Mucosa of descending colon (tissue), 3 donors: Measurements from ENCODE around the gene AEBP1. TPM values are rescaled to one million over a fixed set of nuclear protein-coding genes. Genes with fewer than 3 reads are reported as not detected.

ENCODE experiments used
- ATAC-seq: fragments of 200-7000 bp; cut with Tn5 transposase; one replicate; pipeline ENCODE4 v1.9.1; 2020; ENCODE audit warnings: mild to moderate bottlenecking, moderate library complexity
- DNase-seq, 3 donors: peaks; one replicate each; pipeline ENCODE4 v3.0.0-alpha.2; 2020
- H3K36me3 ChIP-seq: fragments of 200-600 bp; one replicate; pipeline ENCODE4 v1.8.0; 2021; ENCODE audit warnings: low read depth, mild to moderate bottlenecking
- H3K4me1 ChIP-seq: fragments of 200-600 bp; one replicate; pipeline ENCODE4 v1.8.0; 2021; ENCODE audit warnings: low read depth, mild to moderate bottlenecking
- H3K4me3 ChIP-seq: fragments of 200-600 bp; one replicate; pipeline ENCODE4 v1.8.0; 2021; ENCODE audit warnings: mild to moderate bottlenecking
- H3K9me3 ChIP-seq: fragments of 200-600 bp; one replicate; pipeline ENCODE4 v1.8.0; 2021; ENCODE audit warnings: mild to moderate bottlenecking
- CTCF ChIP-seq: fragments of 200-600 bp; IDR thresholded peaks from one replicate; pipeline ENCODE4 v1.8.0; 2022; ENCODE audit warnings: antibody characterized with exemption, mild to moderate bottlenecking
- intact Hi-C, 2 donors: fragments of 100-400 bp; cut with DNase I in 1 of 2; cut with micrococcal nuclease in 1 of 2; formaldehyde crosslinking; loops; one replicate each; pipeline versions ENCODE4 v1.11.0 to v1.11.1; 2022; cut with DNase I, micrococcal nuclease
- total RNA-seq, 3 donors: library from RNA; stranded (reverse); fragmentation: NEBNext Ultra II Directional in 2 of 3; extraction: Animal tissue kit (Norgen Biotek cat#: 25700) in 2 of 3; gene quantifications; one replicate each; pipeline versions ENCODE4 v1.2.1 to v1.2.4, GENCODE V29; 2021 to 2023
- donor health status: DM: no; HTN: no; CAD: no; lungs with moderate emphysema.
- donor health status: DM: no; HTN: no; CAD: no.
- donor health status: DM: no; HTN: yes; CAD: no.

The AEBP1 gene
- total RNA-seq, 3 donors from 2014 or later, result 14.1 to 130 (median 42.2) TPM

GRCh38 chr7:44113764-44114354 is 9.7 kb downstream of the AEBP1 start:
- TF ChIP-seq CTCF, result no peak
- no peaks in the 10 kb centered on the region for H3K36me3 ChIP-seq
- intact Hi-C loops, result no loop called here
- H3K4me3 ChIP-seq, result no peak overlapping the region
- H3K4me1 ChIP-seq, result no peaks in the 10 kb centered on the region
- ATAC-seq (no peak), DNase-seq (no peak)
- H3K9me3 ChIP-seq, result no peaks in the 10 kb centered on the region

- DNase-seq (no peak), ATAC-seq (no peak)
- Histone ChIP-seq H3K36me3 (no peaks in the 10 kb centered on the region), H3K4me3 (no peak overlapping the region), H3K9me3 (no peaks in the 10 kb centered on the region), H3K4me1 (no peaks in the 10 kb centered on the region)
- no peak for TF ChIP-seq CTCF
- intact Hi-C loops, result no loop called here
Measured at GRCh38 chr7:44114586-44115310, 10.6 kb downstream of the AEBP1 start.

GRCh38 chr7:44116087-44116788 is 12.1 kb downstream of the AEBP1 start:
- intact Hi-C loops, result no loop called here
- ATAC-seq, result no peak
- DNase-seq, result no peak
- H3K9me3 ChIP-seq, result no peaks in the 10 kb centered on the region
- H3K4me3 ChIP-seq, result no peak overlapping the region
- no peaks in the 10 kb centered on the region for H3K4me1 ChIP-seq
- TF ChIP-seq CTCF, result no peak
- no peaks in the 10 kb centered on the region for H3K36me3 ChIP-seq

- no peak for TF ChIP-seq CTCF
- Histone ChIP-seq H3K36me3 (no peaks in the 10 kb centered on the region), H3K4me1 (no peaks in the 10 kb centered on the region), H3K4me3 (no peak overlapping the region), H3K9me3 (no peaks in the 10 kb centered on the region)
- intact Hi-C loops, result no loop called here
- no peak for DNase-seq
- no peak for ATAC-seq
Measured at GRCh38 chr7:44116789-44117666, 12.9 kb downstream of the AEBP1 start.

- DNase-seq (no peak), ATAC-seq (no peak)
- no peaks in the 10 kb centered on the region for H3K9me3 ChIP-seq
- no peak for TF ChIP-seq CTCF
- no peaks in the 10 kb centered on the region for H3K36me3 ChIP-seq
- peaks cover 8% of the 10 kb centered on the region for H3K4me1 ChIP-seq
- H3K4me3 ChIP-seq, result no peak overlapping the region
- intact Hi-C loops, result no loop called here
Measured at GRCh38 chr7:44117801-44118429, 13.8 kb downstream of the AEBP1 start.
